MM.1S (cell line): ENCODE data around the gene IFT20.

Source experiments
- DNase-seq: peaks from one replicate; pipeline ENCODE4 v3.0.0-alpha.2; 2015
- H2AFZ ChIP-seq: fragments of 300-600 bp; sonication (generic); 2 replicates; pipeline ENCODE4 v1.6.0; 2016; ENCODE audit warnings: antibody characterized with exemption, low read length
- H3F3A ChIP-seq: fragments of 300-600 bp; sonication (generic); 2 replicates; pipeline ENCODE4 v1.6.1; 2016; ENCODE audit warnings: mild to moderate bottlenecking, antibody characterized with exemption, low read length, moderate library complexity, mixed read lengths; ENCODE audit not compliant: insufficient read depth
- H3K27ac ChIP-seq: fragments of 300-600 bp; sonication (generic); 2 replicates; pipeline ENCODE4 v1.5.1; 2016; ENCODE audit warnings: mild to moderate bottlenecking, low read length
- H3K27me3 ChIP-seq: fragments of 300-600 bp; sonication (generic); replicated peaks from 2 replicates; pipeline ENCODE4 v1.6.0; 2016; ENCODE audit warnings: low read length; ENCODE audit not compliant: insufficient read depth
- H3K36me3 ChIP-seq: fragments of 300-600 bp; sonication (generic); replicated peaks from 2 replicates; pipeline ENCODE4 v1.6.1; 2016; ENCODE audit warnings: mild to moderate bottlenecking, low read length, mixed read lengths; ENCODE audit not compliant: insufficient read depth
- H3K4me1 ChIP-seq: fragments of 300-600 bp; sonication (generic); 2 replicates; pipeline ENCODE4 v1.6.1; 2016; ENCODE audit warnings: low read length, mixed read lengths
- H3K4me2 ChIP-seq: fragments of 300-600 bp; sonication (generic); 2 replicates; pipeline ENCODE4 v1.6.0; 2016; ENCODE audit warnings: low read depth, low read length
- H3K4me3 ChIP-seq: fragments of 300-600 bp; sonication (generic); 2 replicates; pipeline ENCODE4 v1.5.1; 2016; ENCODE audit warnings: low read length, mixed read lengths
- H3K79me2 ChIP-seq: fragments of 300-600 bp; sonication (generic); 2 replicates; pipeline ENCODE4 v1.6.1; 2016; ENCODE audit warnings: mixed run types, low read length, mixed read lengths
- H3K9ac ChIP-seq: fragments of 300-600 bp; sonication (generic); 2 replicates; pipeline ENCODE4 v1.6.1; 2016; ENCODE audit warnings: low read length, mixed read lengths
- H3K9me2 ChIP-seq: fragments of 300-600 bp; sonication (generic); replicated peaks from 2 replicates; pipeline ENCODE4 v1.6.1; 2016; ENCODE audit warnings: mild to moderate bottlenecking, low read length, mixed read lengths; ENCODE audit not compliant: insufficient read depth
- H3K9me3 ChIP-seq: fragments of 300-600 bp; sonication (generic); replicated peaks from 2 replicates; pipeline ENCODE4 v1.6.1; 2016; ENCODE audit warnings: mild to moderate bottlenecking, low read length, mixed read lengths; ENCODE audit not compliant: insufficient read depth
- H4K20me1 ChIP-seq: fragments of 300-600 bp; sonication (generic); 2 replicates; pipeline ENCODE4 v1.6.1; 2016; ENCODE audit warnings: mild to moderate bottlenecking, low read length, moderate library complexity, mixed read lengths; ENCODE audit not compliant: insufficient read depth
- CTCF ChIP-seq: fragments of 300-600 bp; sonication (generic); IDR thresholded peaks from 2 replicates; pipeline ENCODE4 v1.5.1; 2016; ENCODE audit warnings: antibody characterized with exemption, low read length, mixed read lengths
- EZH2 ChIP-seq: fragments of 300-600 bp; sonication (generic); optimal IDR thresholded peaks from 2 replicates; pipeline ENCODE3; 2017; ENCODE audit warnings: low read depth, mild to moderate bottlenecking, antibody characterized with exemption, low read length, mixed read lengths
- EZH2phosphoT487 ChIP-seq: fragments of 300-600 bp; sonication (generic); IDR thresholded peaks from 2 replicates; pipeline ENCODE4 v1.6.1; 2018; ENCODE audit warnings: antibody characterized with exemption, low read length

IFT20 gene

GRCh38 chr17:28368306-28368831, 33.1 kb upstream of the IFT20 start:
- 0 out of 2 replicates have a peak, but pooled peaks cover 4% of the 10 kb centered on the region for H3K4me1 ChIP-seq
- H3K4me3 ChIP-seq: no peak overlapping the region
- H3K36me3 ChIP-seq: no peaks in the 10 kb centered on the region
- no peaks in the 10 kb centered on the region for H3K9me3 ChIP-seq
- H3F3A ChIP-seq: peaks cover 15% of the 10 kb centered on the region
- H3K27me3 ChIP-seq: no peaks in the 10 kb centered on the region
- TF ChIP-seq EZH2phosphoT487 (no peak), EZH2 (no peak), CTCF (no peak)
- H2AFZ ChIP-seq: no peak overlapping the region
- no peak overlapping the region for H3K27ac ChIP-seq
- no peaks in the 10 kb centered on the region for H4K20me1 ChIP-seq
- H3K9ac ChIP-seq: no peak overlapping the region
- H3K9me2 ChIP-seq: no peaks in the 10 kb centered on the region
- no peak for DNase-seq
- no peaks in the 10 kb centered on the region for H3K79me2 ChIP-seq
- no peak overlapping the region for H3K4me2 ChIP-seq

DNA sequence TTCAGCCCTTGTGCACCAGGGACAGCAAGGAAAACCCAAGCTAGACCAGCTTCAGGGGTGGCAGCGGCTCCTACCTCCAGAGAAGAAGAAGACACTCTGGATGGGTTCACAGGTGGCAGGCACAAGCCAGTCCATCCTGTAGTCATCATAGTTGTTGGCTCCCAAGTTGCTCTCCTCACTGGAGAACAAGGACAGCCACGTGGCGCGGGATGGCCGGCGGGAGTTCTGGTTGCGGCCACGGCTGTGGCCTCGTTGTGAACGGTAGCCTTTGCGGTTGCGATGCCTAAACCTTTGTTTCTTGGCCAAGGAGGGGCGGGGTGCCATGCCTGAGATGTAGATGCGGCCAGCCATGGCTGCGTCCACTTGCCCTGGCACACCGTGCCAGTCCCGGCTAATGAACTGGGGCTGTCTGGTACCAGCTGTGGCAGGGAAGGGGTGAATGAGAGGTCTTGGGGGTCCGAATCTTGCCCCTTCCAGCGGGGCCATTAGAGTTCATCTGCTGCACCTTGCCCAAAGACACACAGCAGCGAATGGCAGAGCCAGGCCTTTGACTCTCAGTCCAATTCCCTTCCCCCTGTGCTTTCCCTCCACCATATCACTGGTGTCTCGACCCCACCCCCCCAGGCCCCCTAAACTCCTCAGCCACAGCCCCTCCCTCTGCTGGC, 32.5 kb upstream of the IFT20 start:
- Histone ChIP-seq H3K4me3 (no peak overlapping the region), H3K27me3 (no peaks in the 10 kb centered on the region), H4K20me1 (no peaks in the 10 kb centered on the region), H3K9ac (no peak overlapping the region), H2AFZ (no peak overlapping the region), H3F3A (peaks cover 15% of the 10 kb centered on the region), H3K4me2 (no peak overlapping the region), H3K9me2 (no peaks in the 10 kb centered on the region), H3K27ac (no peak overlapping the region), H3K4me1 (0 out of 2 replicates have a peak, but pooled peaks cover 4% of the 10 kb centered on the region), H3K9me3 (no peaks in the 10 kb centered on the region), H3K36me3 (no peaks in the 10 kb centered on the region), H3K79me2 (no peaks in the 10 kb centered on the region)
- no peak for DNase-seq
- TF ChIP-seq EZH2phosphoT487: no peak
- TF ChIP-seq EZH2: no peak
- TF ChIP-seq CTCF: no peak

DNA sequence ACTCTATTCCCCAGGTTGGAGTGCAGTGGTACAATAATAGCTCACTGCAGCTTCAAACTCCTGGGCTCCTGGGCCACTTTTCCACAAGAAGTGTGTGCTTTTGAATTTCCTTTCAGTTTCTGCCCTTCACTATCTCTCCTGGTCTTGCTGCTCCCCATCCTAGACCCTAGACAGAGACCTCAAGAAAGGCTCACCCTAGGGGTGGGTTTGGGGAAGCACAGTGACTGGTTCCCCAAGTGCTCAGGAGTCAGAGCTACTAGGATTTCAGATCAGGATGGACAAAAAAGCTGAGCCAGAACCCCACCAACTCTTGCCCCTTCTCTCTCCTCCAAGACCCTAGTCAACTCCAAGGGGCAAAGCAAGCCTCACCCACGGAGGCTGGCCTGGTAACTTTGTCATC, 31.3 kb upstream of the IFT20 start:
- DNase-seq: no peak
- TF ChIP-seq CTCF: no peak
- no peak for TF ChIP-seq EZH2
- no peak for TF ChIP-seq EZH2phosphoT487
- Histone ChIP-seq H3K9me3 (no peaks in the 10 kb centered on the region), H3K27ac (no peak overlapping the region), H3K4me2 (no peak overlapping the region), H3K79me2 (no peaks in the 10 kb centered on the region), H3K4me1 (0 out of 2 replicates have a peak, but pooled peaks cover 4% of the 10 kb centered on the region), H2AFZ (no peak overlapping the region), H3K9ac (no peak overlapping the region), H4K20me1 (no peaks in the 10 kb centered on the region), H3K4me3 (no peak overlapping the region), H3K36me3 (no peaks in the 10 kb centered on the region; the same call in 1 of the 2 replicates), H3K27me3 (no peaks in the 10 kb centered on the region), H3K9me2 (no peaks in the 10 kb centered on the region), H3F3A (peaks cover 12% of the 10 kb centered on the region)
